Skin epidermis (tissue), 12 donors: ENCODE data around the gene COL4A6.

Source experiments
- H3K27ac ChIP-seq, 21 experiments: fragments of 200-600 bp; sonication (generic) in 11 of 21; one replicate each; pipeline ENCODE4 v1.5.0; 2020; ENCODE audit warnings: mild to moderate bottlenecking in 3 of 21, inconsistent platforms in 2 of 21, moderate library complexity in 2 of 21
- H3K4me3 ChIP-seq, 7 experiments: fragments of 200-600 bp; sonication (generic) in 2 of 7; one replicate each; pipeline ENCODE4 v1.5.0; 2020; ENCODE audit warnings: inconsistent platforms in 2 of 7, mild to moderate bottlenecking in 2 of 7, moderate library complexity in 1 of 7

Gene COL4A6

DNA sequence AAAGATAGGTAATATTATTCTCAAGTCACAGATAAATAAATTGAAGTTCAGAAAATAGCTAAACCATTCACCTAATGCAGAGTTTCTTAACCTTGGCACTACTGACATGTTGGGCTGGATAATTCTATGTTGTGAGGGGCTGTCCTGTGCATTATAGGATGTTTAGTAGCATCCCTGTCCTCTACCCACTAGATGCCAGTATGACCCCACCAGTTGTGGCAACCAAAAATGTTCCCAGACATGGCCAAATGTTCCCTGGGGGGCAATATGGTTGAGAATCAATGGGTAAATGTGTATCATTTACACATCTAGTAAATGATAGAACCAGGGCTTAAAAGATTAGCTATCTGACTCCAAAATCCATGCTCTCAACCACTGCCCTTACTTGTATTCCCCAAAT lies 140.9 kb downstream of the COL4A6 start:
- no peak overlapping the region for H3K27ac ChIP-seq

GRCh38 chrX:108292053-108292452 lies 146.2 kb downstream of the COL4A6 start:
- H3K4me3 ChIP-seq: no peak overlapping the region
- no peak overlapping the region for H3K27ac ChIP-seq

More for the DNA sequence above, 140.9 kb downstream of the COL4A6 start:
- H3K4me3 ChIP-seq: no peak overlapping the region

GRCh38 chrX:108285918-108286317 lies 152.3 kb downstream of the COL4A6 start:
- H3K27ac ChIP-seq: no peak overlapping the region
- no peak overlapping the region for H3K4me3 ChIP-seq

GRCh38 chrX:108285356-108285755 lies 152.9 kb downstream of the COL4A6 start:
- no peak overlapping the region for H3K4me3 ChIP-seq
- H3K27ac ChIP-seq: no peak overlapping the region

- H3K27ac ChIP-seq: no peak overlapping the region
Observed at GRCh38 chrX:108275732-108276131, 162.5 kb downstream of the COL4A6 start.

GRCh38 chrX:108271397-108271787 lies 166.8 kb downstream of the COL4A6 start:
- Histone ChIP-seq H3K4me3 (no peak overlapping the region), H3K27ac (no peak overlapping the region)

More at GRCh38 chrX:108275732-108276131, 162.5 kb downstream of the COL4A6 start:
- H3K4me3 ChIP-seq: no peak overlapping the region

- no peak overlapping the region for H3K27ac ChIP-seq
Observed at GRCh38 chrX:108270739-108271396, 167.4 kb downstream of the COL4A6 start.

DNA sequence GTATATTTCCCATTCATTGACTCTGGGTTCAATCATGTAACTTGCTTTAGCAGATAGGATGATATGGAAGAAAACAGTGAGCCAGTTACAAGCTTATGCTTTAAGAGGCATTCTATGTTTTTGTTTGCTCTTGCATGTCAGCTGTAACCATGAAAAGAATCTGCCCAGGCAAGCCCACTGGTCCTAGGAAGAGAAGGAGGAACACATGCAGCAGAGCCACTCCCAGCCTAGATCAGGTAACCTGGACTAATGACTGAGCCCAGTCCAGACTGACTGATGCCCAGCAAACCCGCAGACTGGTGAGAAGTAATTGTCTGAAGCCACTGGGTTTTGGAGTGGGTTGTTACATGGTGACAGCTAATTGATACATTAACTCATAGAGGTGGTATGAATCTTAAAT lies 167.9 kb downstream of the COL4A6 start:
- no peak overlapping the region for H3K4me3 ChIP-seq
- H3K27ac ChIP-seq: no peak overlapping the region

More at GRCh38 chrX:108270739-108271396, 167.4 kb downstream of the COL4A6 start:
- H3K4me3 ChIP-seq: no peak overlapping the region

- Histone ChIP-seq H3K27ac (no peak overlapping the region), H3K4me3 (no peak overlapping the region)
Observed at GRCh38 chrX:108268434-108269080, 169.7 kb downstream of the COL4A6 start.

DNA sequence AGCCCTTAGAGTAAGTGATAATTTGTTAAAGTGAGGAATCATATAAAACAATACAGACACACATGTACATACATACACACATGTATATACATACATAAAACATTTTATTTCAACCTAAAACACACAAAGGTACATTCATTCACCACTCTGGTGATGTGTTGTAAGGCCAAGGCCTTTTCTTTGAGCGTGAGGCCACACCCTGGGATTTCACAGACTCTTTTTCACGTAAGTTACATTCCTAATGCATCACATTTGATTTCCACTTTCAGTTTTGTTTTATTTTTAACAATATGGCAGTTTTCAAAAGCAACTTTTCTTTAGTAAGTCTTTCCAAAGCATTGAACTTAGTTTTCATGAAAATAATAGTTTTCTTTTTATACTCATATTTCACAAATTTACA lies 170.7 kb downstream of the COL4A6 start:
- H3K27ac ChIP-seq: no peak overlapping the region
- H3K4me3 ChIP-seq: no peak overlapping the region

- Histone ChIP-seq H3K27ac (no peak overlapping the region), H3K4me3 (no peak overlapping the region)
Observed at GRCh38 chrX:108264376-108264775, 173.8 kb downstream of the COL4A6 start.

DNA sequence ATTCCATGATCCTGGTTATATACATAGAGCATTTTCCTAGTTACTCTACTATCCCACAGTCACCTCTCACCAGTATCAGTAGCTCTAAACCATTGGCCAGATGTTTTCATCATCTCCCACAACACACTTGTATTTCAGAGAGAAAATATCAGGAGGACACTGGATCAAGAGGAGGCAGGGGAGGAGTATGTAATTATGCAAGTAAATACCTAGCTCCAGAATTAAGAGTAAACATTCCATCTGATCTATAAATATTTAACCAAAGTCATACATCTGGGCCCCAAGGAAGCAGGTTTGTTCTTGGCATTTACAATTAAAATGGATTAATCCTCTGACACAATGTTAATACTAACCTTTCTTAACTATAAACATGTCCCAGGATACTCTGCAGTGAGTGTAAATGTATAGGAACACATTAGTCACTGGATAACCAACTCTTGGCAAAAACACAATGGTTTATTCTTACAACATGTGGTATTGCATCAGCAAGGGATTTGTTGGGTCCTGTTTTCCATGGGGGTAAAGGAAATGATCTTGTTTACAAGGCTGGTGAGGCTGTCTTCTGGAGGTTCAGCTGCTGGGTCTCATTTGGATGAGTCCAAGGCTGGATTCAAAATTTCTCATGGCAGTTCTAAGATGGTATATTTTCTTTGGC lies 176.5 kb downstream of the COL4A6 start:
- peak overlapping the region in 1 of 21 experiments; percentile 28 for H3K27ac ChIP-seq
- no peak overlapping the region for H3K4me3 ChIP-seq

DNA sequence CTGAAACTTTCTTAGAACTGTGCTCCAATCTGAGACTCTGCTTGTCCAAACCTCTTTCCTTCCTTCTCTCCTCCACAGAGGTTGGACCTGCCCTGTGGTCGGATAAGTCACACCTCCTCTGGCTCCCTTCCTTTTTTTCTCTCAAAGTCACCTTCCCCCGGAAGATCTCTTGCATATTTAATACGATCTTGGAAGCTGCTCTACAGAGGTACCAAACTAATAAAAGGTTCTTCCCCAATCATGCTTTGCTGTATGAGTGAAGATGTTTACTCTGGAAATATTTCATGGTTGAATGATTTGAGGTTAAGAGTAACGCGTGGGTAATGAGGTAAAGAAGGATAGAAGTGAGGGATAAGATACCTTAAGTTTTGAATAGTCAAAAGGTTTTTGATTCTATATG lies 180.7 kb downstream of the COL4A6 start:
- no peak overlapping the region for H3K4me3 ChIP-seq
- no peak overlapping the region for H3K27ac ChIP-seq

DNA sequence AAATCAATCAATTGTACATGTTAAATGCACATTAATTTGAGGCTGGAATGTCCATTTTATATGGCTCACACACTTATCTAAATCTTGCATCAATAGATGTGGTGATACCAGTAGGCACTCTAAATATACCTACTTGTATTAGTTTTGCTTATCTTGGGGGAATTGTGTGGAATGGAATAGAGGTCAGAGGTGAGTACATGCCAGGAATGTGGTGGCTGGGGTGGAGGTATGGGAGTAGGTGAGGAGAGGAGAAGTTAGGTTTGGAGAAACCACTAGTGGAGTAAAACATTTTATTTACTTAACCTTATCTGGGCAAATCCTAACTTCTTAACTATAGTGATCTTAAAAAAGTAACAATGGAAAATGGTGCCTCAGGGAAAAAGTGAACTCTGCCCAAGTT lies 183.6 kb downstream of the COL4A6 start:
- no peak overlapping the region for H3K27ac ChIP-seq
- H3K4me3 ChIP-seq: no peak overlapping the region

DNA sequence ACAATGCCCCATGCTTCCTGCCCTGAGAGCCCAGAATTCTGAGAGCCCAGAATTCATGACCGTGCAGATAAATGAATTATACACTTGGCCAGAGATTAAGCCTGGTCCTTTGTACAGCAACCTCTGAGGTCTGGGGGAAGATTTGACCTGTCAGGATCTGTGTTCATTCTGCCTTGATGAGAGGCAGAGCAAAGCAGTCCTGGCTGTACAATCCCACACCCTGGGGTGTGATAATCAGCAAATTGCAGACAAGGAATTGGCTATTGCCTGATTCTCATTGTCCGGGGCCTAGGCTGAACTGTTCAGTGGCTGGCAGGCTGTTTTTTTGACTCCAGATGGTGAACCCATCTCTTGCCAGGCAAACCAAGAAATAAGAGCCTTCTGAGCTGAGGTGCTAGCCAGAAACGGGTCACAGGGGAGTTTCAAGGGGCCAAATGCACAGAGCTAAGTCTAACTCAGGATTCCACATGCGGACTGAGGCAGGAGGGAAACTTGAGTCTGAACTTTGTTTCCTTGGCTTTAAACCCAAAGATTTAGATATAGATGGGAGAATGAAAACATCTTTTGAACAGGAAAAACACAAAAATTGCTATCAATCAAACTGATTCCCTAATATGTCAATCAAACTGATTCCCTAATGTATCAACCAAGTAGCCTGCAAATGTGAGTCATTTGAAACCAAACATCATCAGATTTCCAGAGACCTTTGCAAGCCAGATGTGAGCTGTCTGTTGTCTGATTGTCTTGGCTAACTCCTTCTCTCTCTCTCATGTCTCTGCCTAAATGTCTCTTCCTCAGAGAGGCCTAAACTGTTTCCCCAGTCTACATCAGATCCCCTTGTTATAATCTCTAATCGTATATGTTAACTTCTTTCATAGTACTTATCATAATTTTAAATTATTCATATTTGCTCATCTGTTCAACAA lies 187.3 kb downstream of the COL4A6 start:
- Histone ChIP-seq H3K27ac (no peak overlapping the region), H3K4me3 (no peak overlapping the region)

DNA sequence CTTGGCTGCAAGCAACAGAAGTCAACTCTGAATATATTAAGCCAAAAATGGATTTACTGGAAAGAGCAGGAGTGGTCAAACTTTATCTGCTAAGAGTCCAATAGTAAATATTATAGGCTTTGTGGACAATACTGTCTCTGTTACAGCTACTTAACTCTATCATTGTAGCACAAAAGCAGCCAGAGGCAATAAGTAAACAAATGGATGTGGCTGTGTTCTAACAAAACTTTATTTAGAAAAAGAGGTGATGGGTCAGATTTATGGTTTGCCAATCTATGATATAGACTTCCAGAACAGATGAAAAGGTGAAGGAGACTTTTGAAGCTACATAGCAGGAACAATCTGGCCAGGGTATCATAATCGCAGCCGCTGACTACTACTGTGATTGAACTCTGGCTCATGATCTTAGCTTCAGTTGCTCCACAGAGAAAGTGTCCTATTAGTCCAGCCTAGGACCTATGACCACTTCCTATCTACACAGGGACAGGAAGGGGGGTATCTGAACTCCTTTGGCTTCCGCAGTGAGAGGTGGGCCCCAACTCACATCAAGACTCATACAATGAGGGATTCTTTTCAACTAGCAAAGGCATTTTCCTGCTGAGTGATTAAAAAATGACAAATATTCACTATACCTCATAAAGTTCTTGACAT lies 191.8 kb downstream of the COL4A6 start:
- Histone ChIP-seq H3K4me3 (no peak overlapping the region), H3K27ac (no peak overlapping the region)

DNA sequence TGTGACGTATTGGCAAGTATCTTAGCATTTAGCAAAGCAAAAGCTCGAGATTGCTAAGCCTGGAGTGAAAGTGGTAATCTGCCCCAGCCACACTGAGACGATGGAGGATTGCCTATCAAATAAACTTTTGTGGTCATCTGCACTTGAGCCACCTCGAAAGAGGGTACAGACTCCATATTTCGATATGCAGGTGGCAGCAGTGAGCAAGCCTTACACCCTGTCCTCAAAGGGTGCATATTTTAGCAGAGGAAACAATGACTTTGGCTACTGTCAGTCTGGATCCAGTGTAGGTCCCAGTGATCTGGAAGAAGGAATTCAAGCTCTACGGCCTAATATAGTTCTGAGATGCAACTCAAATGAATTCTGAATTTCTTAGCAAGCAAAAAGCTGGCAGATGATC lies 192.8 kb downstream of the COL4A6 start:
- H3K4me3 ChIP-seq: no peak overlapping the region
- no peak overlapping the region for H3K27ac ChIP-seq

- Histone ChIP-seq H3K4me3 (no peak overlapping the region), H3K27ac (no peak overlapping the region)
Observed at GRCh38 chrX:108235986-108236385, 202.2 kb downstream of the COL4A6 start.

GRCh38 chrX:108230574-108230973 lies 207.6 kb downstream of the COL4A6 start:
- Histone ChIP-seq H3K27ac (no peak overlapping the region), H3K4me3 (no peak overlapping the region)
